Activated naive CD4-positive, alpha-beta T cell (primary cell): ENCODE data around the gene TMEM273.

Experiments used
- DNase-seq, 4 experiments: peaks; one replicate each; lab custom pipeline; 2025; lab: John Stamatoyannopoulos, UW

TMEM273 gene

GRCh38 chr10:49164559-49165188, 23.5 kb downstream of the TMEM273 start:
- peak in 1 of 4 experiments; percentile 10 for DNase-seq

GRCh38 chr10:49163741-49164140, 24.4 kb downstream of the TMEM273 start:
- DNase-seq: no peak

- no peak for DNase-seq
Measured at GRCh38 chr10:49162761-49163310, 25.4 kb downstream of the TMEM273 start.

- no peak for DNase-seq
Measured at GRCh38 chr10:49162063-49162462, 26.1 kb downstream of the TMEM273 start.

GRCh38 chr10:49161411-49161997, 26.7 kb downstream of the TMEM273 start:
- no peak for DNase-seq

- no peak for DNase-seq
Measured at GRCh38 chr10:49160814-49161213, 27.4 kb downstream of the TMEM273 start.

GRCh38 chr10:49160110-49160509, 28.1 kb downstream of the TMEM273 start:
- DNase-seq: no peak

GRCh38 chr10:49158915-49159314, 29.3 kb downstream of the TMEM273 start:
- DNase-seq: no peak

- no peak for DNase-seq
Measured at GRCh38 chr10:49158404-49158803, 29.8 kb downstream of the TMEM273 start.

- DNase-seq: no peak
Measured at GRCh38 chr10:49157229-49157628, 31.0 kb downstream of the TMEM273 start.

GRCh38 chr10:49154641-49155040, 33.5 kb downstream of the TMEM273 start:
- no peak for DNase-seq

- DNase-seq: no peak
Measured at GRCh38 chr10:49153971-49154370, 34.2 kb downstream of the TMEM273 start.

- no peak for DNase-seq
Measured at GRCh38 chr10:49153115-49153514, 35.1 kb downstream of the TMEM273 start.

GRCh38 chr10:49152663-49153062, 35.5 kb downstream of the TMEM273 start:
- DNase-seq: no peak

GRCh38 chr10:49152037-49152436, 36.2 kb downstream of the TMEM273 start:
- no peak for DNase-seq

- DNase-seq: no peak
Measured at GRCh38 chr10:49151481-49151880, 36.7 kb downstream of the TMEM273 start.

- DNase-seq: no peak
Measured at GRCh38 chr10:49151025-49151445, 37.2 kb downstream of the TMEM273 start.

GRCh38 chr10:49150426-49150825, 37.8 kb downstream of the TMEM273 start:
- no peak for DNase-seq

- no peak for DNase-seq
Measured at GRCh38 chr10:49149881-49150280, 38.3 kb downstream of the TMEM273 start.

- no peak for DNase-seq
Measured at GRCh38 chr10:49144058-49144720, 44.0 kb downstream of the TMEM273 start.

GRCh38 chr10:49143249-49143648, 44.9 kb downstream of the TMEM273 start:
- DNase-seq: no peak

- DNase-seq: no peak
Measured at GRCh38 chr10:49141541-49142332, 46.5 kb downstream of the TMEM273 start.
